ENCODE measurements around the gene GALNTL6.

Gene GALNTL6

DNA sequence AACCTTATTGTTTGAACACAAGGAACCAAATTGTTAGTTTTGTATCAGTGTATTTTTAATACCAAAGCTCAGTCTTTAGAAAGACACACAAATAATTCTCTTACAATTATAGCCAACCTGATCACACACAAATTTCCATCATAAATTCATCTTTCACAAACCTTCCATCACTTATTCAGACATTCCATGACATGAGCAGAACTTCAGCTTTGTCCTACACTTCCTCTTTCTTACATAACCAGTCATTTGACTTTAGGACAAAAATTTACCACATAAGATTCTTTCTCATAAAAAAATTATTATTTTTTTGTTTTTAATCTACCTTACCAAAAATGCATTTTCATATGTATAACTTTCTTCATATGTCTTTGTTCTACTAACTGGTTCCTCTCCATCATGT is 312.2 kb downstream of the GALNTL6 start:
- Histone ChIP-seq H3K4me2 (ENCODE audit: low read length) (no peak overlapping the region), H3K9me3 (replicated peaks; ENCODE audit: low read length) (no peaks in the 10 kb centered on the region), H3K9ac (ENCODE audit: low read depth, low read length) (no peak overlapping the region), H3K4me1 (ENCODE audit: control insufficient read depth, insufficient read depth, low read length) (no peaks in the 10 kb centered on the region), H3K36me3 (ENCODE audit: insufficient read depth, low read length) (no peaks in the 10 kb centered on the region), H3K27me3 (ENCODE audit: control insufficient read depth, insufficient read depth, low read length) (no peaks in the 10 kb centered on the region), H3K4me3 (ENCODE audit: low read length) (no peak overlapping the region)

DNA sequence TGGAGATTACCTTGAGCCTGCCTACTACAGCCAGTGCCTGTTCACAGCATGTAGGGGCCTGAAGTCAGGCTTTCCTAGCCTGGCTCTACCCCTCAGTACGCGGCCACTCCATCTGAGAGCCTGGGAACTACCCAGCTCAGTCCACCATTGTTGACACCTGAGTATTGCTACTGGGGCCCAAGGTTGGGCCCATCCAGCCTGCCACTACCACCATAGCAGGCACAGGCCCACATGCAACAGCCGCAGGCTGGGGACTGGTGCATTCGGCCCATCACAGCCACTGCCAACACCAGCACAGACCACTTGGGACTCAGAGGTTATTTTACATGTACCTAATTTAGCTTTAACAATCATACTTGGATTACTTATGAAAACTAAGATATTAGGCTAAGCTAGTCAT is 314.0 kb downstream of the GALNTL6 start:
- no peaks in the 10 kb centered on the region for H3K36me3 ChIP-seq (ENCODE audit: insufficient read depth, low read length)
- H3K4me1 ChIP-seq (ENCODE audit: control insufficient read depth, insufficient read depth, low read length): no peaks in the 10 kb centered on the region
- no peaks in the 10 kb centered on the region for H3K9me3 ChIP-seq (replicated peaks; ENCODE audit: low read length)
- no peak overlapping the region for H3K4me3 ChIP-seq (ENCODE audit: low read length)
- no peak overlapping the region for H3K9ac ChIP-seq (ENCODE audit: low read depth, low read length)
- H3K27me3 ChIP-seq (ENCODE audit: control insufficient read depth, insufficient read depth, low read length): no peaks in the 10 kb centered on the region
- H3K4me2 ChIP-seq (ENCODE audit: low read length): no peak overlapping the region

- Histone ChIP-seq H3K4me1 (ENCODE audit: control insufficient read depth, insufficient read depth, low read length) (peaks cover 4% of the 10 kb centered on the region), H3K36me3 (ENCODE audit: insufficient read depth, low read length) (no peaks in the 10 kb centered on the region), H3K27me3 (ENCODE audit: control insufficient read depth, insufficient read depth, low read length) (no peaks in the 10 kb centered on the region), H3K4me2 (ENCODE audit: low read length) (no peak overlapping the region), H3K4me3 (ENCODE audit: low read length) (no peak overlapping the region), H3K9me3 (replicated peaks; ENCODE audit: low read length) (no peaks in the 10 kb centered on the region), H3K9ac (ENCODE audit: low read depth, low read length) (no peak overlapping the region)
Observed at GRCh38 chr4:172129593-172129992, 316.4 kb downstream of the GALNTL6 start.

DNA sequence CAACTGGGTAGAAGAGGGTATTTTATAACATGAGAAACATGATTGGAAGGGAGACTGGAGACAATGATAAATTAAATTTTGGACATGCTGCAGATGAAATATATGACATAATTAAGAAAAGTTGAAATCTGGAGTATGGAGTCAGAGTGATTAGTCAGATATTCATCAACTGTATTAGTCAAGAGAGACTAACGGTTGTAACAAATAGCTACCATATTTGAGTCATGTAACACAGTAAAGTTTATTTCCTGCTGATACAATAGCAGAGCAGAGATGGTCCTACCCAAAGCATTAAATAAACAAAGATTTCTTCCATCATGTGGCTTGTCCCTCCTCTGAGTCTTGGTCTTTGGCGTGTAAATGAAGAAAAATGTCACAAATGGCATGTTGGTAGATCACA is 321.3 kb downstream of the GALNTL6 start:
- Histone ChIP-seq H3K9ac (ENCODE audit: low read depth, low read length) (no peak overlapping the region), H3K4me3 (ENCODE audit: low read length) (no peak overlapping the region), H3K4me1 (ENCODE audit: control insufficient read depth, insufficient read depth, low read length) (peaks cover 7% of the 10 kb centered on the region), H3K9me3 (replicated peaks; ENCODE audit: low read length) (no peaks in the 10 kb centered on the region), H3K4me2 (ENCODE audit: low read length) (no peak overlapping the region), H3K36me3 (ENCODE audit: insufficient read depth, low read length) (no peaks in the 10 kb centered on the region), H3K27me3 (ENCODE audit: control insufficient read depth, insufficient read depth, low read length) (no peaks in the 10 kb centered on the region)

DNA sequence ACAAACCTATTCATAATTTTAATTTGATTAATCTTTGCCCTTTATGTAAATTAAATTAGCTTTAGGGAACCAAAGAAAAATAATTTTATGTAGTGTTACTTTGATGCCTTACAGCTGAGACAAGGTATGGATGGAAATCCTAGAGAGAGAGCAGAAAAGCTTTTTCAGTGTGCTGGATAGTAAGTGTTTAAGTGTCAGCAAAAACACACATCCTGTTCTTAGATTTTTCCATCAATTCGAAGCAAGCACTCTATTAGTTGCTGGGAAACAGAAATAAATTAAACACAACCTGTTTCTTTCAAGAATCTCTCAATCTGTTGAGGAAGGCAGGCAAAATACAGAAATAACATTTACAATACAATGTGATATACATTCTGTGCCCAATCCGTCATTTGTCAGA is 327.8 kb downstream of the GALNTL6 start:
- Histone ChIP-seq H3K27me3 (ENCODE audit: control insufficient read depth, insufficient read depth, low read length) (no peaks in the 10 kb centered on the region), H3K9me3 (replicated peaks; ENCODE audit: low read length) (no peaks in the 10 kb centered on the region), H3K9ac (ENCODE audit: low read depth, low read length) (no peak overlapping the region), H3K4me3 (ENCODE audit: low read length) (no peak overlapping the region), H3K36me3 (ENCODE audit: insufficient read depth, low read length) (no peaks in the 10 kb centered on the region), H3K4me1 (ENCODE audit: control insufficient read depth, insufficient read depth, low read length) (peaks cover 12% of the 10 kb centered on the region), H3K4me2 (ENCODE audit: low read length) (no peak overlapping the region)

- Histone ChIP-seq H3K9me3 (replicated peaks; ENCODE audit: low read length) (no peaks in the 10 kb centered on the region), H3K4me3 (ENCODE audit: low read length) (no peak overlapping the region), H3K9ac (ENCODE audit: low read depth, low read length) (no peak overlapping the region), H3K4me2 (ENCODE audit: low read length) (peak overlapping the region; percentile 50), H3K27me3 (ENCODE audit: control insufficient read depth, insufficient read depth, low read length) (no peaks in the 10 kb centered on the region), H3K4me1 (ENCODE audit: control insufficient read depth, insufficient read depth, low read length) (peaks cover 12% of the 10 kb centered on the region), H3K36me3 (ENCODE audit: insufficient read depth, low read length) (no peaks in the 10 kb centered on the region)
Observed at GRCh38 chr4:172142281-172142741, 329.1 kb downstream of the GALNTL6 start.

DNA sequence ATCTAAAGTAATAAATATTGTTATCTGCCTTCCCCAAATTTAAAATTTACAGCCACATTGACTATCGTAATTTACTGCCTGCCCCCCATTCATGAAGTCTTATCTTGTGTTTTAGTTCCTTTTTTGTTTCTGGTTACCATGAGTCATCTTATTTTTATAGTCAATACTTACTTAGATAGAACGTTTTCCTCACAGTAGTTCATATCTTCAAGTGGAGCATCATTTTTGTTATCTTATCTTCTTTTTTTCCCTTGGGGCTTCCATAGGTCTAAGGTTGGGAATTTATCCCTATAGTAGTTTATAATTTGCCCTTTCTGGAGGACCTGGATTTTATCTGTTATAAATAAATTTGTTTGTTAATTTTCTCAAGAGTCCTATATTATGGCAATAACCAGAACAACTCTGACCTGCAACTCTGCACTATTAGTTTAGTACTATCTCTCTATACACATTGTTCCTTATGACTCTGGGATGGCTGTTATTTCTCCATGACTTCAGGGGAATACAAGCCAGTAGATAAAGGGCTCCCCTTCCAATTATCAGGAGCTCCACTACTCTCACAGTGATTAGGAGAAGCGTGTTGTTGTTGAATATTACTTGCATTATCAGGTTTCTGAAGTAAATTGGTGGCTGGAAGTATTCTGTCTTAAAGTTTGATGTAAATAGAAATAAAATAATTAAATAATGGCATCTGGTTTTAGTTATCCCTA is 330.6 kb downstream of the GALNTL6 start:
- Histone ChIP-seq H3K4me3 (ENCODE audit: low read length) (no peak overlapping the region), H3K4me1 (ENCODE audit: control insufficient read depth, insufficient read depth, low read length) (peaks cover 12% of the 10 kb centered on the region), H3K4me2 (ENCODE audit: low read length) (no peak overlapping the region), H3K36me3 (ENCODE audit: insufficient read depth, low read length) (no peaks in the 10 kb centered on the region), H3K9ac (ENCODE audit: low read depth, low read length) (no peak overlapping the region), H3K9me3 (replicated peaks; ENCODE audit: low read length) (no peaks in the 10 kb centered on the region), H3K27me3 (ENCODE audit: control insufficient read depth, insufficient read depth, low read length) (no peaks in the 10 kb centered on the region)

- H3K27me3 ChIP-seq (ENCODE audit: control insufficient read depth, insufficient read depth, low read length): no peaks in the 10 kb centered on the region
- H3K4me2 ChIP-seq (ENCODE audit: low read length): no peak overlapping the region
- no peaks in the 10 kb centered on the region for H3K9me3 ChIP-seq (replicated peaks; ENCODE audit: low read length)
- peaks cover 7% of the 10 kb centered on the region for H3K4me1 ChIP-seq (ENCODE audit: control insufficient read depth, insufficient read depth, low read length)
- H3K36me3 ChIP-seq (ENCODE audit: insufficient read depth, low read length): no peaks in the 10 kb centered on the region
- no peak overlapping the region for H3K9ac ChIP-seq (ENCODE audit: low read depth, low read length)
- H3K4me3 ChIP-seq (ENCODE audit: low read length): no peak overlapping the region
Observed at GRCh38 chr4:172147687-172148086, 334.5 kb downstream of the GALNTL6 start.

- no peak overlapping the region for H3K4me2 ChIP-seq (ENCODE audit: low read length)
- H3K4me3 ChIP-seq (ENCODE audit: low read length): no peak overlapping the region
- no peaks in the 10 kb centered on the region for H3K9me3 ChIP-seq (replicated peaks; ENCODE audit: low read length)
- H3K9ac ChIP-seq (ENCODE audit: low read depth, low read length): no peak overlapping the region
- no peaks in the 10 kb centered on the region for H3K4me1 ChIP-seq (ENCODE audit: control insufficient read depth, insufficient read depth, low read length)
- H3K36me3 ChIP-seq (ENCODE audit: insufficient read depth, low read length): no peaks in the 10 kb centered on the region
- no peaks in the 10 kb centered on the region for H3K27me3 ChIP-seq (ENCODE audit: control insufficient read depth, insufficient read depth, low read length)
Observed at GRCh38 chr4:172149329-172149728, 336.1 kb downstream of the GALNTL6 start.

GRCh38 chr4:172152284-172152683 is 339.1 kb downstream of the GALNTL6 start:
- H3K4me3 ChIP-seq (ENCODE audit: low read length): no peak overlapping the region
- H3K4me1 ChIP-seq (ENCODE audit: control insufficient read depth, insufficient read depth, low read length): no peaks in the 10 kb centered on the region
- H3K36me3 ChIP-seq (ENCODE audit: insufficient read depth, low read length): no peaks in the 10 kb centered on the region
- H3K9me3 ChIP-seq (replicated peaks; ENCODE audit: low read length): no peaks in the 10 kb centered on the region
- no peak overlapping the region for H3K9ac ChIP-seq (ENCODE audit: low read depth, low read length)
- no peaks in the 10 kb centered on the region for H3K27me3 ChIP-seq (ENCODE audit: control insufficient read depth, insufficient read depth, low read length)
- no peak overlapping the region for H3K4me2 ChIP-seq (ENCODE audit: low read length)

- no peaks in the 10 kb centered on the region for H3K4me1 ChIP-seq (ENCODE audit: control insufficient read depth, insufficient read depth, low read length)
Observed at GRCh38 chr4:172153719-172154118, 340.5 kb downstream of the GALNTL6 start.

DNA sequence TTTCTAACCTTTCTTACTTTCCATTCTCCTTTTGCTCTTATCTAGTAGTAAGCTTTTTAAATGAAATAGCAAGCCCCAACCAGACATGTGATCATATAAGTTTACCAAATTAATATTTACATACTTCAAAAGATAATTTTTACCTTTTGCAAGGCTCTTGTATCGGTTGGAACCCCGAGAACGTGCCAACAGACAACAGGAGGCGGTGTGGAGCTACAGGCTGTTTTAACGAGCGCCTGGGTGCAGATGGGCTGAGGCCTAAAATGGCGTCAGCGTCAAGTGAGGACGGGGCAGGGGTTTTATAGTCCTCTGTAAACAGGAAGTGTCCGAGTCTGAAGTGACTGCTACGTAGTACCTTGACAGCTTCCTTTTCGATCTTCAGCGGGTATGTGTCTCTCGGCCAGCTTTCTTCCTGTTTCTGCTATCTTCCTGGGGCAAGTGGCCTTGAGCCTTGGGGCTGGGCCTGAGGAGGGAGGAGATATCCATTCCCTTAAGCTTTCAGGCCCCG is 342.7 kb downstream of the GALNTL6 start:
- Histone ChIP-seq H3K27me3 (ENCODE audit: control insufficient read depth, insufficient read depth, low read length) (no peaks in the 10 kb centered on the region), H3K9ac (ENCODE audit: low read depth, low read length) (no peak overlapping the region), H3K9me3 (replicated peaks; ENCODE audit: low read length) (no peaks in the 10 kb centered on the region), H3K4me3 (ENCODE audit: low read length) (no peak overlapping the region), H3K36me3 (ENCODE audit: insufficient read depth, low read length) (no peaks in the 10 kb centered on the region), H3K4me1 (ENCODE audit: control insufficient read depth, insufficient read depth, low read length) (no peaks in the 10 kb centered on the region), H3K4me2 (ENCODE audit: low read length) (no peak overlapping the region)

More at GRCh38 chr4:172153719-172154118, 340.5 kb downstream of the GALNTL6 start:
- no peak overlapping the region for H3K4me2 ChIP-seq (ENCODE audit: low read length)
- H3K9me3 ChIP-seq (replicated peaks; ENCODE audit: low read length): no peaks in the 10 kb centered on the region
- H3K9ac ChIP-seq (ENCODE audit: low read depth, low read length): no peak overlapping the region
- H3K27me3 ChIP-seq (ENCODE audit: control insufficient read depth, insufficient read depth, low read length): no peaks in the 10 kb centered on the region
- no peak overlapping the region for H3K4me3 ChIP-seq (ENCODE audit: low read length)
- no peaks in the 10 kb centered on the region for H3K36me3 ChIP-seq (ENCODE audit: insufficient read depth, low read length)

Data from skeletal muscle satellite cell (primary cell).